PC-3 (cell line): Measurements from ENCODE around the gene TTC27. TPM values are rescaled to one million over a fixed set of nuclear protein-coding genes. Genes with fewer than 3 reads are reported as not detected.
A peak's percentile ranks its signal among the peaks of the same experiment; 100 is the strongest.

ENCODE experiments used
- ATAC-seq: fragments of 200-7000 bp; cut with Tn5 transposase; 2 replicates; pipeline ENCODE4 v1.9.1; 2020; ENCODE audit warnings: mild to moderate bottlenecking, moderate library complexity
- BruUV-seq: library from RNA; stranded (reverse); fragments of 400-500 nt; replicated peaks from 2 replicates; lab custom pipeline; 2021; lab: Mats Ljungman, UMichigan
- CTCF ChIA-PET: fragments of 300-600 bp; sonication (Branson Sonifier 250); formaldehyde crosslinking; loops from one replicate; lab custom pipeline; 2022; ENCODE audit warnings: antibody characterized with exemption; lab: Charles Lee
- POLR2A ChIA-PET: fragments of 300-600 bp; sonication (Branson Sonifier 250); formaldehyde crosslinking; loops from one replicate; lab custom pipeline; 2022; ENCODE audit warnings: antibody characterized with exemption; ENCODE audit not compliant: unreplicated experiment; lab: Charles Lee
- DNase-seq: peaks from one replicate; pipeline ENCODE4 v3.0.0-alpha.2; 2015
- H2AFZ ChIP-seq: fragments of 300-600 bp; sonication (generic); 2 replicates; pipeline ENCODE4 v1.6.0; 2016; ENCODE audit warnings: antibody characterized with exemption, low read length
- H3F3A ChIP-seq: fragments of 300-600 bp; sonication (generic); one replicate; pipeline ENCODE4 v1.6.0; 2017; ENCODE audit warnings: antibody characterized with exemption, low read length, control low read depth, mild to moderate bottlenecking; ENCODE audit not compliant: unreplicated experiment
- H3K27ac ChIP-seq: fragments of 300-600 bp; sonication (generic); 2 replicates; pipeline ENCODE4 v1.5.1; 2016; ENCODE audit warnings: mild to moderate bottlenecking, low read length
- H3K27me3 ChIP-seq: fragments of 300-600 bp; sonication (generic); 2 replicates; pipeline ENCODE4 v1.6.1; 2016; ENCODE audit warnings: low read length, mixed read lengths
- H3K36me3 ChIP-seq: fragments of 300-600 bp; sonication (generic); 2 replicates; pipeline ENCODE4 v1.6.1; 2016; ENCODE audit warnings: low read depth, mixed run types, low read length, mixed read lengths
- H3K4me1 ChIP-seq: fragments of 300-600 bp; sonication (generic); 2 replicates; pipeline ENCODE4 v1.5.1; 2016; ENCODE audit warnings: low read length; ENCODE audit not compliant: insufficient read depth
- H3K4me2 ChIP-seq: fragments of 300-600 bp; sonication (generic); 2 replicates; pipeline ENCODE4 v1.6.0; 2016; ENCODE audit warnings: low read length
- H3K4me3 ChIP-seq: fragments of 300-600 bp; sonication (generic); 2 replicates; pipeline ENCODE4 v1.5.1; 2016; ENCODE audit warnings: mild to moderate bottlenecking, low read length, mixed read lengths
- H3K79me2 ChIP-seq: fragments of 300-600 bp; sonication (generic); 2 replicates; pipeline ENCODE4 v1.6.1; 2017; ENCODE audit warnings: low read length, mixed read lengths
- H3K9ac ChIP-seq: fragments of 300-600 bp; sonication (generic); 2 replicates; pipeline ENCODE4 v1.6.0; 2016; ENCODE audit warnings: mild to moderate bottlenecking, low read length
- H3K9me2 ChIP-seq: fragments of 300-600 bp; sonication (generic); replicated peaks from 2 replicates; pipeline ENCODE4 v1.6.1; 2016; ENCODE audit warnings: mixed run types, low read length, mixed read lengths
- H3K9me3 ChIP-seq: fragments of 300-600 bp; sonication (generic); 2 replicates; pipeline ENCODE4 v1.6.1; 2016; ENCODE audit warnings: low read length, mixed read lengths
- H4K20me1 ChIP-seq: fragments of 300-600 bp; sonication (generic); 2 replicates; pipeline ENCODE4 v1.6.1; 2016; ENCODE audit warnings: low read length, mixed read lengths
- EZH2 ChIP-seq: fragments of 300-600 bp; sonication (generic); IDR thresholded peaks from one replicate; pipeline ENCODE4 v1.6.1; 2017; ENCODE audit warnings: antibody characterized with exemption, mild to moderate bottlenecking, low read length; ENCODE audit not compliant: unreplicated experiment
- EZH2phosphoT487 ChIP-seq: fragments of 300-600 bp; sonication (generic); IDR thresholded peaks from 2 replicates; pipeline ENCODE4 v1.6.1; 2018; ENCODE audit warnings: mild to moderate bottlenecking, antibody characterized with exemption, low read length, borderline replicate concordance
- intact Hi-C: fragments of 100-400 bp; cut with micrococcal nuclease; formaldehyde crosslinking; loops from 2 replicates; pipeline ENCODE4 v1.9.0; 2023
- total RNA-seq: library from RNA; depleted of rRNA; stranded (reverse); fragments of >200 nt; gene quantifications from 2 replicates; pipeline ENCODE4 v1.2.3, GENCODE V29; 2014
- TF ChIP-seq, protein P1 (sequence below): fragments of 300-600 bp; sonication (generic); conservative IDR thresholded peaks from 2 replicates; pipeline ENCODE4 v1.5.1; 2017; ENCODE audit warnings: antibody characterized with exemption, low read depth, mild to moderate bottlenecking, low read length

TTC27 gene
- total RNA-seq, 1 experiment from 2014 or later, result 33.0 TPM

GRCh38 chr2:32683520-32684086 is 55.8 kb downstream of the TTC27 start:
- H4K20me1 ChIP-seq, result no peaks in the 10 kb centered on the region
- no peak overlapping the region for H3K9ac ChIP-seq
- no peaks in the 10 kb centered on the region for H3F3A ChIP-seq
- H3K4me2 ChIP-seq, result no peak overlapping the region
- no peaks in the 10 kb centered on the region for H3K27me3 ChIP-seq
- peaks cover 5% of the 10 kb centered on the region for H3K4me1 ChIP-seq
- H3K4me3 ChIP-seq, result no peak overlapping the region
- POLR2A ChIA-PET, result no interaction called here
- intact Hi-C loops, result no loop called here
- CTCF ChIA-PET, result no interaction called here
- no peak overlapping the region for H3K27ac ChIP-seq
- H3K79me2 ChIP-seq, result no peaks in the 10 kb centered on the region
- no TSS peak for BruUV-seq
- DNase-seq (no peak), ATAC-seq (no peak)
- H2AFZ ChIP-seq, result no peak overlapping the region
- no peaks in the 10 kb centered on the region for H3K9me2 ChIP-seq
- no peaks in the 10 kb centered on the region for H3K9me3 ChIP-seq
- TF ChIP-seq EZH2, result no peak
- no peak for TF ChIP-seq EZH2phosphoT487
- TF ChIP-seq, protein P1, sequence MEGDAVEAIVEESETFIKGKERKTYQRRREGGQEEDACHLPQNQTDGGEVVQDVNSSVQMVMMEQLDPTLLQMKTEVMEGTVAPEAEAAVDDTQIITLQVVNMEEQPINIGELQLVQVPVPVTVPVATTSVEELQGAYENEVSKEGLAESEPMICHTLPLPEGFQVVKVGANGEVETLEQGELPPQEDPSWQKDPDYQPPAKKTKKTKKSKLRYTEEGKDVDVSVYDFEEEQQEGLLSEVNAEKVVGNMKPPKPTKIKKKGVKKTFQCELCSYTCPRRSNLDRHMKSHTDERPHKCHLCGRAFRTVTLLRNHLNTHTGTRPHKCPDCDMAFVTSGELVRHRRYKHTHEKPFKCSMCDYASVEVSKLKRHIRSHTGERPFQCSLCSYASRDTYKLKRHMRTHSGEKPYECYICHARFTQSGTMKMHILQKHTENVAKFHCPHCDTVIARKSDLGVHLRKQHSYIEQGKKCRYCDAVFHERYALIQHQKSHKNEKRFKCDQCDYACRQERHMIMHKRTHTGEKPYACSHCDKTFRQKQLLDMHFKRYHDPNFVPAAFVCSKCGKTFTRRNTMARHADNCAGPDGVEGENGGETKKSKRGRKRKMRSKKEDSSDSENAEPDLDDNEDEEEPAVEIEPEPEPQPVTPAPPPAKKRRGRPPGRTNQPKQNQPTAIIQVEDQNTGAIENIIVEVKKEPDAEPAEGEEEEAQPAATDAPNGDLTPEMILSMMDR, result no peak
- peaks cover 6% of the 10 kb centered on the region; the same call in 1 of the 2 replicates for H3K36me3 ChIP-seq

GRCh38 chr2:32688541-32688940 is 60.7 kb downstream of the TTC27 start:
- Histone ChIP-seq H3K27ac (no peak overlapping the region), H3K4me2 (no peak overlapping the region), H3K4me1 (peaks cover 21% of the 10 kb centered on the region), H2AFZ (no peak overlapping the region), H3K9me2 (no peaks in the 10 kb centered on the region), H4K20me1 (no peaks in the 10 kb centered on the region), H3F3A (no peaks in the 10 kb centered on the region), H3K4me3 (no peak overlapping the region), H3K79me2 (no peaks in the 10 kb centered on the region), H3K9ac (no peak overlapping the region), H3K9me3 (no peaks in the 10 kb centered on the region), H3K36me3 (no peaks in the 10 kb centered on the region; the same call in 1 of the 2 replicates), H3K27me3 (no peaks in the 10 kb centered on the region)
- intact Hi-C loops, result no loop called here
- ChIA-PET CTCF (no interaction called here), POLR2A (no interaction called here)
- BruUV-seq, result no TSS peak
- ATAC-seq (peak; percentile 75), DNase-seq (peak; percentile 25)
- no peak for TF ChIP-seq EZH2phosphoT487
- TF ChIP-seq EZH2, result no peak
- TF ChIP-seq, protein P1, result no peak

DNA sequence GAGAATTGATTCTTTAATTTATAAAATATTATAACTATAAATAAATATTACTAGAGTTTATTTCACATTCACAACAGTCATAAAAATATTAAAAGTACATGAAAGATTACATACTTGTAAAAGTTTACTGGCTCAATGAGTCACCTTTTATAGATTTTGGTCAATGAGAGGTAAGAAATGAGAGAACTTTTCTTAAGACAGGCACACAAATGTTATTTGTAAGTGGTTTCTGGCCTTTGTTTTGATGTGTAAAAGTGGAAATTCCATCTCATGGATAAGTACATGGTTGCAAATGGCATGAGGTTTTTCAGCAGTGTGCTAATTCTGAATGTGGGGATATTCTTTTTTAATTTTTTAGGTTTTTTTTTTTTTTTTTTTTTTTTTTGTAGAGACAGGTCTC is 63.8 kb downstream of the TTC27 start:
- Histone ChIP-seq H3K27me3 (no peaks in the 10 kb centered on the region), H3K27ac (no peak overlapping the region), H3F3A (no peaks in the 10 kb centered on the region), H3K36me3 (no peaks in the 10 kb centered on the region), H3K79me2 (no peaks in the 10 kb centered on the region), H3K4me1 (peaks cover 23% of the 10 kb centered on the region), H3K4me3 (no peak overlapping the region), H2AFZ (no peak overlapping the region), H3K9me3 (no peaks in the 10 kb centered on the region), H3K4me2 (no peak overlapping the region), H3K9ac (no peak overlapping the region), H3K9me2 (no peaks in the 10 kb centered on the region), H4K20me1 (no peaks in the 10 kb centered on the region)
- DNase-seq (peak; percentile 81), ATAC-seq (peak; percentile 52)
- CTCF ChIA-PET, result no interaction called here
- no peak for TF ChIP-seq EZH2phosphoT487
- TF ChIP-seq, protein P1, result no peak
- TF ChIP-seq EZH2, result no peak
- BruUV-seq, result no TSS peak
- intact Hi-C loops, result loop anchor here (2.0 to 5.0 kb wide), 2 partner anchors 19 to 51 kb away; no protein-coding TSS in a partner anchor
- POLR2A ChIA-PET, result no interaction called here
